Breast epithelium (tissue), 3 donors: ENCODE results near the gene LIME1.

Experiments
- CTCF ChIP-seq, 3 donors: fragments of 450-650 bp; IDR thresholded peaks; one replicate each; pipeline ENCODE4 v1.5.1; 2016 to 2017; ENCODE audit warnings: antibody characterized with exemption in 3 of 3, mild to moderate bottlenecking in 3 of 3, moderate library complexity in 3 of 3
- POLR2A ChIP-seq: fragments of 450-650 bp; IDR thresholded peaks from one replicate; pipeline ENCODE4 v1.6.1; 2016; ENCODE audit warnings: antibody characterized with exemption, mild to moderate bottlenecking, moderate library complexity
- POLR2AphosphoS5 ChIP-seq, 3 donors: sonication (generic); formaldehyde crosslinking; IDR thresholded peaks; one replicate each; pipeline ENCODE4 v1.6.1; 2017; ENCODE audit warnings: antibody characterized with exemption in 3 of 3

DNA sequence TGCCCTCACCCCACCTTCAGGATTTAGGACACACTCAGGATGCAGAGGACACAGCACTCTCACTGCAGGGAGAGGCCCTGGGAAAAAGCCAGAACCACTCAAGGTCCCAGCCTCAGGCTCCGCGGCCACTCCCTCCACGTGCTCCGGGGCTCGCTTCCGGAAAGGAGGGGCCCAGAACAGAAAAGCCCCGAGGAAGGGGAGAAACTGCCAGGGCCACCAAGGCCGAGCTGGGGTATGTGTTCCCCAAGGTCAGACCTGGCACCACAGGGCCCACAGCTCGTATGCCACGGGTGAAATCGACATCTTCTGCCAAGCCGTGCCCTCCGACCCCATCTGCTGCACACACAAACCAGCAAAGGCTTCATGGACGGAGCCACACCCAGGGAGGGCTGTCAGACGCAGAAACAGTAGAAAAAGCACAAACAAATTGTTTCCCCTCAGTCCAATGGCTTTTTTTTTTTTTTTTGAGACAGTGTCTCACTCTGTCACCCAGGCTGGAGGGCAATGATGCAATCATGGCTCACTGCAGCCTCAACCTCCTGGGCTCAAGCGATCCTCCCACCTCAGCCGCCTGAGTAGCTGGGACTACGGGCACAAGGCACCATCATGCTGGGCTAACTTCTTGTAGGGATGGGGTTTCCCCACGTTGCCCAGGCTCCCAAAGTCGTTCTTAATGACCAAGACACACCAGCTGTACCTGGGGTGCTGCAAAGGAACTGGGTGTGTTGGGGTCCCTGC, 36.5 kb downstream of the LIME1 start:
- TF ChIP-seq CTCF (IDR thresholded peaks at IDR 0.05) (no peak), POLR2A (no peak), POLR2AphosphoS5 (IDR thresholded peaks at IDR 0.05) (no peak)
